ENCODE results near the gene WNT2B. TPM values are rescaled to one million over a fixed set of nuclear protein-coding genes. Genes with fewer than 3 reads are reported as not detected.

WNT2B gene
- total RNA-seq, 2 donors from 2014 or later = 1.6 to 3.9 TPM

- no peak for DNase-seq
- Histone ChIP-seq H3K27ac (no peak overlapping the region), H3K9me3 (no peaks in the 10 kb centered on the region), H3K27me3 (no peaks in the 10 kb centered on the region), H3K36me3 (replicated peaks in 1 of 2; ENCODE audit: insufficient read depth in 1 of 2, low read depth in 2 of 2) (peaks cover 0 to 2% of the 10 kb centered on the region in 2 donors), H3K4me1 (peaks cover 4% of the 10 kb centered on the region), H3K4me3 (no peak overlapping the region)
- TF ChIP-seq POLR2A (IDR thresholded peaks at IDR 0.05) = no peak
- no peak for TF ChIP-seq CTCF (IDR thresholded peaks at IDR 0.05)
- ATAC-seq = no peak
- intact Hi-C loops (cut with DNase I) = no loop called here
These were observed 19.3 kb downstream of the WNT2B start for GRCh38 chr1:112528076-112528475.

- H3K27me3 ChIP-seq = no peaks in the 10 kb centered on the region
- peaks cover 4% of the 10 kb centered on the region for H3K4me1 ChIP-seq
- H3K9me3 ChIP-seq = no peaks in the 10 kb centered on the region
- intact Hi-C loops (cut with DNase I) = no loop called here
- peaks cover 0 to 2% of the 10 kb centered on the region in 2 donors for H3K36me3 ChIP-seq (replicated peaks in 1 of 2; ENCODE audit: insufficient read depth in 1 of 2, low read depth in 2 of 2)
- no peak overlapping the region for H3K4me3 ChIP-seq
- TF ChIP-seq CTCF (IDR thresholded peaks at IDR 0.05) = no peak
- no peak for TF ChIP-seq POLR2A (IDR thresholded peaks at IDR 0.05)
- no peak overlapping the region for H3K27ac ChIP-seq
- ATAC-seq = no peak
- DNase-seq = no peak
These were observed 20.5 kb downstream of the WNT2B start for GRCh38 chr1:112529301-112529700.

GRCh38 chr1:112530832-112531231, 22.1 kb downstream of the WNT2B start:
- Histone ChIP-seq H3K27ac (no peak overlapping the region), H3K4me3 (no peak overlapping the region), H3K9me3 (no peaks in the 10 kb centered on the region), H3K4me1 (peaks cover 4% of the 10 kb centered on the region), H3K36me3 (replicated peaks in 1 of 2; ENCODE audit: insufficient read depth in 1 of 2, low read depth in 2 of 2) (no peaks in the 10 kb centered on the region), H3K27me3 (no peaks in the 10 kb centered on the region)
- TF ChIP-seq CTCF (IDR thresholded peaks at IDR 0.05) = no peak
- TF ChIP-seq POLR2A (IDR thresholded peaks at IDR 0.05) = no peak
- ATAC-seq (no peak), DNase-seq (no peak)
- intact Hi-C loops (cut with DNase I) = no loop called here

- Histone ChIP-seq H3K9me3 (no peaks in the 10 kb centered on the region), H3K4me1 (peaks cover 4% of the 10 kb centered on the region), H3K36me3 (replicated peaks in 1 of 2; ENCODE audit: insufficient read depth in 1 of 2, low read depth in 2 of 2) (no peaks in the 10 kb centered on the region), H3K27ac (no peak overlapping the region), H3K4me3 (no peak overlapping the region), H3K27me3 (no peaks in the 10 kb centered on the region)
- WGBS, 2 donors = 76 to 87% methylated on average over 4 of the region's 4 CpGs
- ATAC-seq (no peak), DNase-seq (no peak)
- intact Hi-C loops (cut with DNase I) = no loop called here
- TF ChIP-seq CTCF (IDR thresholded peaks at IDR 0.05) (no peak), POLR2A (IDR thresholded peaks at IDR 0.05) (no peak)
These were observed 23.3 kb downstream of the WNT2B start for GRCh38 chr1:112532064-112532463.

GRCh38 chr1:112533029-112533428, 24.3 kb downstream of the WNT2B start:
- 94 to 96% methylated on average over 6 of the region's 6 CpGs for WGBS, 2 donors
- peaks cover 4% of the 10 kb centered on the region for H3K4me1 ChIP-seq
- H3K9me3 ChIP-seq = no peaks in the 10 kb centered on the region
- no peak for DNase-seq
- no peaks in the 10 kb centered on the region for H3K27me3 ChIP-seq
- intact Hi-C loops (cut with DNase I) = no loop called here
- no peak for ATAC-seq
- H3K4me3 ChIP-seq = no peak overlapping the region
- TF ChIP-seq CTCF (IDR thresholded peaks at IDR 0.05) = no peak
- no peak for TF ChIP-seq POLR2A (IDR thresholded peaks at IDR 0.05)
- no peak overlapping the region for H3K27ac ChIP-seq
- peaks cover 0 to 3% of the 10 kb centered on the region in 2 donors for H3K36me3 ChIP-seq (replicated peaks in 1 of 2; ENCODE audit: insufficient read depth in 1 of 2, low read depth in 2 of 2)
